ENCODE results near the gene GRM5. TPM values are rescaled to one million over a fixed set of nuclear protein-coding genes. Genes with fewer than 3 reads are reported as not detected.

Gene GRM5
- total RNA-seq, 2 donors from 2014 or later = 0.17 TPM; not detected in 1

DNA sequence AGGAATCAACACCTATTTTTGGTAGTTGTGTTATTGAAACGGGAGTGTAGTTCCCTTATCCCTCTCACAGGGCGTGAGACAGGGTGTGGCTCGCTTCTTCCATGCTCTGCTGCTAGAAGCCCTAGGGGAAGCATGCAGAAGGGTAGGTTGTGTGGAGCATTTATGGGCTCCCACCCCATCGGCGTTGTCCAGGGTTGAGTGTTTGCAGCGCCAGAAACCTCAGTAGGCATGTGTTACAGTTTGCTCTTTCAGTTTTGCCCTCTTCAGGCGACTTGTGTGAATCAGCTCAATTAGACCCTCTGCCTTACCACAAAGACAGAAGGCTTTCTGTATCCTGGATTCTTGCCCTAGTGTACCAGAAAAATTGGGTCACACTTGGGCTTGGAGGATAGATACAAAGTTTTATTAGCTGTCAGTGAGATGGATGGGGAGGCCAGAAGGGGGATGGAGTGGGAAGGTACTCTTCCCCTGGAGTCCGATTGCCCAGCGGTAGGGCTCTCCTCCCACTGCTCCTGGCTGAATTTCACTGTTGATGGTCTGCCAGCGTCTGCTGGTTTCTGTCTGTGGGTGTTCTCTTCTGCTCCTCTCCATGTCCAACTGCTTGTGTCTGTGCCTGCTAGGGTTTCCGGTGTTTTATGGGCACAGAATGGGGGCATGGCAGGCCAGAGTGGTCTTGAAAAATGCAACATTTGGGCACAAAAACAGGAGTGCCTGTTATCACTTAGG lies 369.9 kb downstream of the GRM5 start:
- intact Hi-C loops (cut with DNase I) = no loop called here
- TF ChIP-seq, protein P1, sequence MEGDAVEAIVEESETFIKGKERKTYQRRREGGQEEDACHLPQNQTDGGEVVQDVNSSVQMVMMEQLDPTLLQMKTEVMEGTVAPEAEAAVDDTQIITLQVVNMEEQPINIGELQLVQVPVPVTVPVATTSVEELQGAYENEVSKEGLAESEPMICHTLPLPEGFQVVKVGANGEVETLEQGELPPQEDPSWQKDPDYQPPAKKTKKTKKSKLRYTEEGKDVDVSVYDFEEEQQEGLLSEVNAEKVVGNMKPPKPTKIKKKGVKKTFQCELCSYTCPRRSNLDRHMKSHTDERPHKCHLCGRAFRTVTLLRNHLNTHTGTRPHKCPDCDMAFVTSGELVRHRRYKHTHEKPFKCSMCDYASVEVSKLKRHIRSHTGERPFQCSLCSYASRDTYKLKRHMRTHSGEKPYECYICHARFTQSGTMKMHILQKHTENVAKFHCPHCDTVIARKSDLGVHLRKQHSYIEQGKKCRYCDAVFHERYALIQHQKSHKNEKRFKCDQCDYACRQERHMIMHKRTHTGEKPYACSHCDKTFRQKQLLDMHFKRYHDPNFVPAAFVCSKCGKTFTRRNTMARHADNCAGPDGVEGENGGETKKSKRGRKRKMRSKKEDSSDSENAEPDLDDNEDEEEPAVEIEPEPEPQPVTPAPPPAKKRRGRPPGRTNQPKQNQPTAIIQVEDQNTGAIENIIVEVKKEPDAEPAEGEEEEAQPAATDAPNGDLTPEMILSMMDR (IDR thresholded peaks at IDR 0.05) = no peak
- TF ChIP-seq POLR2A (IDR thresholded peaks at IDR 0.05) (no peak), POLR2AphosphoS5 (IDR thresholded peaks at IDR 0.05) (no peak)
- DNase-seq (ENCODE audit: low spot score) = no peak
- WGBS = 51% methylated on average over 11 of the region's 11 CpGs
- no peaks in the 10 kb centered on the region for H3K36me3 ChIP-seq
- H3K4me1 ChIP-seq (replicated peaks) = peaks cover 2% of the 10 kb centered on the region
- H3K9me3 ChIP-seq = no peaks in the 10 kb centered on the region
- H3K27me3 ChIP-seq (replicated peaks; ENCODE audit: insufficient read depth) = no peaks in the 10 kb centered on the region
- H3K4me3 ChIP-seq = no peak overlapping the region
- no peak overlapping the region for H3K27ac ChIP-seq

DNA sequence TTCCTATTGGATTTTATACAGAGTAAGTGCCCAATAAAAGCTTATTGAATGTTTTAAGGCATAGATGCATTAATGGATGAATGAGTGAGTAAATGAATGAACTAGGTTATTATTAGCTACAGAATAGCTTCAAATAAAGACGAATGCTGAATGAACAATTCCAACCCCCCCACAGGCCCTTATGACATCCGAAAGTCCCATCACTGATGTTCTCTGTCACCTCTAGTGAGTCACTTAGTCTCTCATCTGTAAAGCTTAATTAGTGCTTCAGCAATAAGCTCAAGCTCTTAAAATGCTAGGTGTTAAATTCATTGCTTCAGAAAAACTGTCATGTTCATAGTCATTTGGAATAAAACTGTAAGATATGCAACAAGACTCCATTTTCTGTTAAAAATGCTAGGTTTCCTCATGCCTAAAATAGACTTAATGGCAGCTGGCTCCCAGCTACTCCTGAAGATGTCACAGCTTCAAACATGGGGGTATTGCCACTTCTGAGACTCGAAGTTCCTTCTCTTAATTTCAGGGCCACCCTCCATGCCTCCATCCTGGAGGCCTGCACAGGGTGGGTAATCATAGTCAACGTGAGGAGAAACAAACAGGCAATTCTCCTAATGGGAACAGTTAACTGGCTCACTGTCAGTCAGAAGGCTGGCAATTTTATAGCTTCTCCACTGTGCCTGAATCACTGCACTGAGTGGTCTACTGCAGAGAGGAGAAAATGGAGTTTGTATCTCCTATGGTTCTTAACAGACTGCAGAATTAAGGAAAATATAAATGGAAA lies 373.3 kb downstream of the GRM5 start:
- H3K27me3 ChIP-seq (replicated peaks; ENCODE audit: insufficient read depth) = no peaks in the 10 kb centered on the region

DNA sequence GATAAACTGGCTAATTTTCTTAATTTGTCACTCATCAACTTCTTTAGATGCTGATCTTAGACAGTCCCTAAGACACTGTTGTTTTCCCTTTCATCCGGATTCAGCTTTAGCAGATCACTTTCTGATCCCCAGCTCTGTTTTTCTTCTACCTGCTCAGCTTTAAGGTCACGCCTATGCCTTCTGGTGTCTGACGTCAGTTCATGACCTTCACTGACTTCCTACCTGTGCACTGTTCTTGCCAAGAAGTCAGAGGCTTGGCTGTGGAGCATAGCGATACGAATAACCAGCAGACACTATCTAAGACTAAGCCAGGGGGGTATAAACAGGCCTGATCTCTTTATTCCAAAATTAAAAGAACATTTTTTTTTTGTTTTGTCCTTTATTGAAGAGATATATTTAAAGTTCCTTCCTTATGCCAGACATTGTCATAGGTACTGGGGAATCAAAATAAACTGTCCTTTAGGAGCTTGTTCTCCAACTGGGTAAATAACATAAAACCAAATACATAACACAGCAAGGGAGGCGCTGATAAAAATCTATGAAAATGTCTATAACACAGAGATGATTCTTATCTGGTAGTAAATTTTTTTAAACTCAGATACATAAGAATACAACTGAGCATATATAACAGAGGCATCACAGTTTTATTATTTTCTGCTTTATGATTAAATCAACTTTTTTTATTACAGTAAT lies 376.1 kb downstream of the GRM5 start:
- intact Hi-C loops (cut with DNase I) = no loop called here
- H3K4me1 ChIP-seq (replicated peaks) = peaks cover 2% of the 10 kb centered on the region
- no peaks in the 10 kb centered on the region for H3K36me3 ChIP-seq
- H3K27ac ChIP-seq = no peak overlapping the region
- no peak for DNase-seq (ENCODE audit: low spot score)
- TF ChIP-seq, protein P1 (IDR thresholded peaks at IDR 0.05) = no peak
- no peak for TF ChIP-seq POLR2AphosphoS5 (IDR thresholded peaks at IDR 0.05)
- no peak for TF ChIP-seq POLR2A (IDR thresholded peaks at IDR 0.05)
- H3K4me3 ChIP-seq = no peak overlapping the region
- H3K9me3 ChIP-seq = no peaks in the 10 kb centered on the region
- H3K27me3 ChIP-seq (replicated peaks; ENCODE audit: insufficient read depth) = no peaks in the 10 kb centered on the region
- WGBS = 43% methylated on average over 6 of the region's 6 CpGs

More for the DNA sequence above, 373.3 kb downstream of the GRM5 start:
- no peak for DNase-seq (ENCODE audit: low spot score)
- Histone ChIP-seq H3K27ac (no peak overlapping the region), H3K4me3 (no peak overlapping the region), H3K36me3 (no peaks in the 10 kb centered on the region), H3K9me3 (no peaks in the 10 kb centered on the region), H3K4me1 (replicated peaks) (peaks cover 2% of the 10 kb centered on the region)
- intact Hi-C loops (cut with DNase I) = no loop called here
- no peak for TF ChIP-seq POLR2AphosphoS5 (IDR thresholded peaks at IDR 0.05)
- WGBS = 68% methylated on average over 4 of the region's 4 CpGs

DNA sequence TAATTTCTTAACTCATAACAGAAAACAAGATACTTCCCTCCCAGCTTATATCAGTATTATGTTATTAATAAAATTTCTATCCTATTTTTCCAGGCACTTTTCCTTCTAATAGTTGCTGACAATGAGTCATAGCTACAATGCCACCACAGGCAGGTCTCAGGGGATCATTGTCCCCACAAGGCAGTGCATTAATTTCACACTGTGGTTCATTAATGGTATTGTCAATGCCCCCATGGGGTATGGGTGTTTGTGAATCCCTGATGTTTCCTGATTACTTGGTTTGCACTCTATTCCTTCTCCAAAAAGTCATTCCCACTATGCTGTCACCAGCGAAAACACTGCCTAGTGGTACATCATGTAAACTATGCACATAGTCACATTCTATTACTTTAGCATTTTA lies 382.8 kb downstream of the GRM5 start:
- H3K27me3 ChIP-seq (replicated peaks; ENCODE audit: insufficient read depth) = no peaks in the 10 kb centered on the region
- no peak overlapping the region for H3K4me3 ChIP-seq
- no peaks in the 10 kb centered on the region for H3K4me1 ChIP-seq (replicated peaks)
- H3K9me3 ChIP-seq = no peaks in the 10 kb centered on the region
- no peaks in the 10 kb centered on the region for H3K36me3 ChIP-seq
- no peak for DNase-seq (ENCODE audit: low spot score)
- H3K27ac ChIP-seq = no peak overlapping the region
- intact Hi-C loops (cut with DNase I) = no loop called here
- TF ChIP-seq POLR2A (IDR thresholded peaks at IDR 0.05) = no peak
- TF ChIP-seq, protein P1 (IDR thresholded peaks at IDR 0.05) = no peak
- no peak for TF ChIP-seq POLR2AphosphoS5 (IDR thresholded peaks at IDR 0.05)
- WGBS = 88% methylated on average over 1 of the region's 1 CpG

DNA sequence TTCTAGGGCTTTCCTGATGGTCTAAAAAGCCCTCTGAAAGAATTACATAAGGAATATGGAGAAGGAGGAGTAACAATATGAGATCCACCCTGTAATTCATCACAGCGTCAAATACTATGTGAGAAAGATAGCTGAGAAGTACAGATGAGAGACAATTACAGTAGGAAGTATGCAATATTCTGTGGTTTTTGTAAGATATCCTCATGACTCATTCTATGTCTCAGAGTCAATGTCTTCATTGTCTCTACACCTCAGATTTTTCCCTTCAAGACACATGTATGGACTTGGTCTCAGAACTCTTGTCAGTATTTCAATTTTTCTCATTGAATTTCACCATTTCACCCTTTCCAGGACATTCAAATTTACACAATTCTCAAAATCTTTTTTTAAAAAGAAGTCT lies 385.0 kb downstream of the GRM5 start:
- Histone ChIP-seq H3K4me3 (no peak overlapping the region), H3K9me3 (no peaks in the 10 kb centered on the region), H3K36me3 (no peaks in the 10 kb centered on the region), H3K27ac (no peak overlapping the region), H3K27me3 (replicated peaks; ENCODE audit: insufficient read depth) (no peaks in the 10 kb centered on the region), H3K4me1 (replicated peaks) (no peaks in the 10 kb centered on the region)
- 100% methylated on average over 1 of the region's 1 CpG for WGBS
- DNase-seq (ENCODE audit: low spot score) = no peak
- TF ChIP-seq, protein P1 (IDR thresholded peaks at IDR 0.05) = no peak
- TF ChIP-seq POLR2A (IDR thresholded peaks at IDR 0.05) = no peak
- no peak for TF ChIP-seq POLR2AphosphoS5 (IDR thresholded peaks at IDR 0.05)
- intact Hi-C loops (cut with DNase I) = no loop called here

Data from prostate gland (tissue), 2 donors.